ENCODE measurements around the gene ZNF536. TPM values are rescaled to one million over a fixed set of nuclear protein-coding genes. Genes with fewer than 3 reads are reported as not detected.

The ZNF536 gene
- total and polyA plus RNA-seq, 2 of the 13 experiments (the other 11 are each of a cell fraction or from before 2014, with no cell fraction given) = not detected

GRCh38 chr19:30408734-30409301 is 36.6 kb downstream of the ZNF536 start:
- Histone ChIP-seq H2AFZ (ENCODE audit: low read length) (no peak overlapping the region), H3K4me3 (replicated peaks in 1 of 3; ENCODE audit: insufficient read depth in 1 of 3, low read depth in 2 of 3, low read length in 3 of 3) (no peak overlapping the region), H4K20me1 (ENCODE audit: insufficient read depth, low read length) (no peaks in the 10 kb centered on the region), H3K79me2 (ENCODE audit: insufficient read depth, low read length) (no peaks in the 10 kb centered on the region), H3K27ac (ENCODE audit: extremely low read length, insufficient read depth, low read length) (no peak overlapping the region), H3K4me1 (ENCODE audit: insufficient read depth, low read length) (no peaks in the 10 kb centered on the region), H3K9ac (ENCODE audit: insufficient read depth, low read depth, low read length) (no peak overlapping the region), H3K9me3 (ENCODE audit: low read length) (no peaks in the 10 kb centered on the region), H3K4me2 (ENCODE audit: low read depth, low read length) (no peak overlapping the region), H3K27me3 (ENCODE audit: control insufficient read depth in 1 of 2, insufficient read depth in 2 of 2, low read length in 2 of 2) (0 out of 5 replicates have a peak, but pooled peaks cover 0 to 2% of the 10 kb centered on the region in 2 experiments), H3K36me3 (replicated peaks in 1 of 2; ENCODE audit: control insufficient read depth in 1 of 2, insufficient read depth in 2 of 2, low read length in 2 of 2) (no peaks in the 10 kb centered on the region)
- intact Hi-C loops (cut with micrococcal nuclease; ENCODE audit: unreplicated experiment) (no loop called here), in situ Hi-C loops (cut with HindIII; ENCODE audit: extremely low pct_ligation_motif_present, low pct_unique_long_range_greater_than_20kb) (loop anchor here (10.0 kb wide), 1 partner anchor 184 kb away; no protein-coding TSS in a partner anchor)
- DNase-seq (ENCODE audit: low spot score) (no peak), FAIRE-seq (no peak), ATAC-seq (no peak)
- no TSS peak for BruUV-seq (replicated peaks)
- WGBS (ENCODE audit: low lambda C conversion rate) = 27% methylated on average over 2 of the region's 3 CpGs
- ChIA-PET POLR2A (no interaction called here), CTCF (ENCODE audit: low intra/inter-chr PET ratio, low total read pairs) (no interaction called here)
- no peak for TF ChIP-seq ZSCAN12 (CRISPR knock-in tag; IDR thresholded peaks at IDR 0.05)
- TF ChIP-seq ADNP (CRISPR knock-in tag; IDR thresholded peaks at IDR 0.05) = no peak
- no peak for TF ChIP-seq ZNF580 (CRISPR knock-in tag; IDR thresholded peaks at IDR 0.05; ENCODE audit: borderline replicate concordance, low read depth)
- TF ChIP-seq ATF1 (CRISPR knock-in tag; IDR thresholded peaks at IDR 0.05) = no peak
- no peak for TF ChIP-seq ZBTB34 (CRISPR knock-in tag; IDR thresholded peaks at IDR 0.05)
- TF ChIP-seq ZNF530 (CRISPR knock-in tag; IDR thresholded peaks at IDR 0.05; ENCODE audit: low read depth) = no peak
- no peak for TF ChIP-seq ZNF781 (CRISPR knock-in tag; IDR thresholded peaks at IDR 0.05; ENCODE audit: borderline replicate concordance, not compliant biosample characterization)
- no peak for TF ChIP-seq ZBED4 (CRISPR knock-in tag; IDR thresholded peaks at IDR 0.05; ENCODE audit: borderline replicate concordance)
- TF ChIP-seq POLR2G (IDR thresholded peaks at IDR 0.05; ENCODE audit: low read depth, low read length) = no peak
- no peak for TF ChIP-seq HOXA7 (CRISPR knock-in tag; IDR thresholded peaks at IDR 0.05)
- TF ChIP-seq TIGD3 (CRISPR knock-in tag; IDR thresholded peaks at IDR 0.05; ENCODE audit: borderline replicate concordance) = no peak
- no peak for TF ChIP-seq ZNF264 (CRISPR knock-in tag; IDR thresholded peaks at IDR 0.05)
- TF ChIP-seq ZBTB21 (CRISPR knock-in tag; IDR thresholded peaks at IDR 0.05) = no peak
- no peak for TF ChIP-seq RFX3 (CRISPR knock-in tag; IDR thresholded peaks at IDR 0.05)
- no peak for TF ChIP-seq ZMAT3 (CRISPR knock-in tag; conservative IDR thresholded peaks at IDR 0.05)
- no peak for TF ChIP-seq ZNF414 (CRISPR knock-in tag; IDR thresholded peaks at IDR 0.05)
- TF ChIP-seq PCBP1 (IDR thresholded peaks at IDR 0.05; ENCODE audit: borderline replicate concordance, low read depth, low read length) = no peak
